H1 (cell line): ENCODE data around the gene RIF1. TPM values are rescaled to one million over a fixed set of nuclear protein-coding genes. Genes with fewer than 3 reads are reported as not detected.

Experiments
- BACH1 ChIP-seq: IDR thresholded peaks from 2 replicates; pipeline ENCODE4 v1.6.1; 2012; ENCODE audit warnings: low read length, improper control_type of control experiment
- CBX5 ChIP-seq: fragments of 300-800, 300-1000 bp; sonication (generic); IDR thresholded peaks from 2 replicates; pipeline ENCODE4 v1.7.1; 2016; ENCODE audit warnings: antibody characterized with exemption, low read length, low read depth
- CEBPB ChIP-seq: IDR thresholded peaks from 2 replicates; pipeline ENCODE4 v1.6.1; 2012; ENCODE audit warnings: low read depth, low read length
- CTBP2 ChIP-seq: IDR thresholded peaks from 2 replicates; pipeline ENCODE4 v1.7.0; 2011; ENCODE audit warnings: borderline replicate concordance, mild to moderate bottlenecking, moderate library complexity, mixed read lengths, low read length; ENCODE audit not compliant: insufficient read depth, insufficient read length
- JUN ChIP-seq: IDR thresholded peaks from 2 replicates; pipeline ENCODE4 v1.6.1; 2011; ENCODE audit warnings: low read depth, mild to moderate bottlenecking, improper control_type of control experiment, low read length
- JUND ChIP-seq: IDR thresholded peaks from 2 replicates; pipeline ENCODE4 v1.6.1; 2011; ENCODE audit warnings: mild to moderate bottlenecking, improper control_type of control experiment, low read length
- RNF2 ChIP-seq: fragments of 200-900, 300-1000 bp; sonication (generic); IDR thresholded peaks from 2 replicates; pipeline ENCODE4 v1.7.1; 2016; ENCODE audit warnings: borderline replicate concordance, low read depth, mild to moderate bottlenecking, antibody characterized with exemption, low read length; ENCODE audit not compliant: poor library complexity, severe bottlenecking; ENCODE audit errors: missing control alignments
- SP2 ChIP-seq: IDR thresholded peaks from 2 replicates; pipeline ENCODE4 v1.6.1; 2012; ENCODE audit warnings: mild to moderate bottlenecking, low read length, inconsistent platforms
- ZNF274 ChIP-seq: IDR thresholded peaks from 2 replicates; pipeline ENCODE4 v1.7.0; 2012; ENCODE audit warnings: low read length, borderline replicate concordance; ENCODE audit errors: extremely low read depth
- polyA plus RNA-seq, 7 experiments: library from polyadenylated mRNA; depleted of rRNA in 3 of 7; stranded (reverse) in 5 of 7; unstranded in 2 of 7; fragments of >200 nt in 5 of 7; fragments of 200-250 nt in 2 of 7; gene quantifications; 1 replicate in 5 of 7; 2 replicates in 1 of 7; 4 replicates in 1 of 7; pipeline versions ENCODE4 v1.2.1 to v1.2.3, GENCODE V29; 2011 to 2013; ENCODE audit warnings: missing spikeins in 2 of 7, mixed read lengths in 2 of 7
- total RNA-seq: library from RNA; stranded (reverse); fragmentation: NEBNext Ultra II Directional; extraction: Animal tissue kit (Norgen Biotek cat#: 25700); gene quantifications from 2 replicates; pipeline ENCODE4 v1.2.1, GENCODE V29; 2021
- TF ChIP-seq, protein P1 (sequence below): fragments of 300-600 bp; sonication (generic); IDR thresholded peaks from 2 replicates; pipeline ENCODE4 v1.7.1; 2012; ENCODE audit warnings: low read length, moderate library complexity, mild to moderate bottlenecking, inconsistent platforms; ENCODE audit not compliant: insufficient replicate concordance

The RIF1 gene
- total and polyA plus RNA-seq, 2 of the 8 experiments (the other 6 are each of a cell fraction or from before 2014, with no cell fraction given) = 9.5 to 104 TPM

- TF ChIP-seq, protein P1, sequence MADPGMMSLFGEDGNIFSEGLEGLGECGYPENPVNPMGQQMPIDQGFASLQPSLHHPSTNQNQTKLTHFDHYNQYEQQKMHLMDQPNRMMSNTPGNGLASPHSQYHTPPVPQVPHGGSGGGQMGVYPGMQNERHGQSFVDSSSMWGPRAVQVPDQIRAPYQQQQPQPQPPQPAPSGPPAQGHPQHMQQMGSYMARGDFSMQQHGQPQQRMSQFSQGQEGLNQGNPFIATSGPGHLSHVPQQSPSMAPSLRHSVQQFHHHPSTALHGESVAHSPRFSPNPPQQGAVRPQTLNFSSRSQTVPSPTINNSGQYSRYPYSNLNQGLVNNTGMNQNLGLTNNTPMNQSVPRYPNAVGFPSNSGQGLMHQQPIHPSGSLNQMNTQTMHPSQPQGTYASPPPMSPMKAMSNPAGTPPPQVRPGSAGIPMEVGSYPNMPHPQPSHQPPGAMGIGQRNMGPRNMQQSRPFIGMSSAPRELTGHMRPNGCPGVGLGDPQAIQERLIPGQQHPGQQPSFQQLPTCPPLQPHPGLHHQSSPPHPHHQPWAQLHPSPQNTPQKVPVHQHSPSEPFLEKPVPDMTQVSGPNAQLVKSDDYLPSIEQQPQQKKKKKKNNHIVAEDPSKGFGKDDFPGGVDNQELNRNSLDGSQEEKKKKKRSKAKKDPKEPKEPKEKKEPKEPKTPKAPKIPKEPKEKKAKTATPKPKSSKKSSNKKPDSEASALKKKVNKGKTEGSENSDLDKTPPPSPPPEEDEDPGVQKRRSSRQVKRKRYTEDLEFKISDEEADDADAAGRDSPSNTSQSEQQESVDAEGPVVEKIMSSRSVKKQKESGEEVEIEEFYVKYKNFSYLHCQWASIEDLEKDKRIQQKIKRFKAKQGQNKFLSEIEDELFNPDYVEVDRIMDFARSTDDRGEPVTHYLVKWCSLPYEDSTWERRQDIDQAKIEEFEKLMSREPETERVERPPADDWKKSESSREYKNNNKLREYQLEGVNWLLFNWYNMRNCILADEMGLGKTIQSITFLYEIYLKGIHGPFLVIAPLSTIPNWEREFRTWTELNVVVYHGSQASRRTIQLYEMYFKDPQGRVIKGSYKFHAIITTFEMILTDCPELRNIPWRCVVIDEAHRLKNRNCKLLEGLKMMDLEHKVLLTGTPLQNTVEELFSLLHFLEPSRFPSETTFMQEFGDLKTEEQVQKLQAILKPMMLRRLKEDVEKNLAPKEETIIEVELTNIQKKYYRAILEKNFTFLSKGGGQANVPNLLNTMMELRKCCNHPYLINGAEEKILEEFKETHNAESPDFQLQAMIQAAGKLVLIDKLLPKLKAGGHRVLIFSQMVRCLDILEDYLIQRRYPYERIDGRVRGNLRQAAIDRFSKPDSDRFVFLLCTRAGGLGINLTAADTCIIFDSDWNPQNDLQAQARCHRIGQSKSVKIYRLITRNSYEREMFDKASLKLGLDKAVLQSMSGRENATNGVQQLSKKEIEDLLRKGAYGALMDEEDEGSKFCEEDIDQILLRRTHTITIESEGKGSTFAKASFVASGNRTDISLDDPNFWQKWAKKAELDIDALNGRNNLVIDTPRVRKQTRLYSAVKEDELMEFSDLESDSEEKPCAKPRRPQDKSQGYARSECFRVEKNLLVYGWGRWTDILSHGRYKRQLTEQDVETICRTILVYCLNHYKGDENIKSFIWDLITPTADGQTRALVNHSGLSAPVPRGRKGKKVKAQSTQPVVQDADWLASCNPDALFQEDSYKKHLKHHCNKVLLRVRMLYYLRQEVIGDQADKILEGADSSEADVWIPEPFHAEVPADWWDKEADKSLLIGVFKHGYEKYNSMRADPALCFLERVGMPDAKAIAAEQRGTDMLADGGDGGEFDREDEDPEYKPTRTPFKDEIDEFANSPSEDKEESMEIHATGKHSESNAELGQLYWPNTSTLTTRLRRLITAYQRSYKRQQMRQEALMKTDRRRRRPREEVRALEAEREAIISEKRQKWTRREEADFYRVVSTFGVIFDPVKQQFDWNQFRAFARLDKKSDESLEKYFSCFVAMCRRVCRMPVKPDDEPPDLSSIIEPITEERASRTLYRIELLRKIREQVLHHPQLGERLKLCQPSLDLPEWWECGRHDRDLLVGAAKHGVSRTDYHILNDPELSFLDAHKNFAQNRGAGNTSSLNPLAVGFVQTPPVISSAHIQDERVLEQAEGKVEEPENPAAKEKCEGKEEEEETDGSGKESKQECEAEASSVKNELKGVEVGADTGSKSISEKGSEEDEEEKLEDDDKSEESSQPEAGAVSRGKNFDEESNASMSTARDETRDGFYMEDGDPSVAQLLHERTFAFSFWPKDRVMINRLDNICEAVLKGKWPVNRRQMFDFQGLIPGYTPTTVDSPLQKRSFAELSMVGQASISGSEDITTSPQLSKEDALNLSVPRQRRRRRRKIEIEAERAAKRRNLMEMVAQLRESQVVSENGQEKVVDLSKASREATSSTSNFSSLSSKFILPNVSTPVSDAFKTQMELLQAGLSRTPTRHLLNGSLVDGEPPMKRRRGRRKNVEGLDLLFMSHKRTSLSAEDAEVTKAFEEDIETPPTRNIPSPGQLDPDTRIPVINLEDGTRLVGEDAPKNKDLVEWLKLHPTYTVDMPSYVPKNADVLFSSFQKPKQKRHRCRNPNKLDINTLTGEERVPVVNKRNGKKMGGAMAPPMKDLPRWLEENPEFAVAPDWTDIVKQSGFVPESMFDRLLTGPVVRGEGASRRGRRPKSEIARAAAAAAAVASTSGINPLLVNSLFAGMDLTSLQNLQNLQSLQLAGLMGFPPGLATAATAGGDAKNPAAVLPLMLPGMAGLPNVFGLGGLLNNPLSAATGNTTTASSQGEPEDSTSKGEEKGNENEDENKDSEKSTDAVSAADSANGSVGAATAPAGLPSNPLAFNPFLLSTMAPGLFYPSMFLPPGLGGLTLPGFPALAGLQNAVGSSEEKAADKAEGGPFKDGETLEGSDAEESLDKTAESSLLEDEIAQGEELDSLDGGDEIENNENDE = no peak
- TF ChIP-seq RNF2 (no peak), CEBPB (no peak), JUND (no peak), CTBP2 (no peak), SP2 (no peak), CBX5 (no peak), JUN (no peak), BACH1 (no peak), ZNF274 (no peak)
Observed at GRCh38 chr2:151403914-151404313, 5.8 kb upstream of the RIF1 start (continued).
